ENCODE measurements around the gene PARD3. TPM values are rescaled to one million over a fixed set of nuclear protein-coding genes. Genes with fewer than 3 reads are reported as not detected.

The PARD3 gene
- polyA plus RNA-seq, 3 donors: 0.51 TPM; not detected in 2

- intact Hi-C loops (cut with micrococcal nuclease): no loop called here
- DNase-seq: no peak
- H3K9me3 ChIP-seq (replicated peaks in 1 of 2; ENCODE audit: control insufficient read depth in 1 of 2, insufficient read depth in 1 of 2, low read length in 2 of 2): no peaks in the 10 kb centered on the region
- H3K9ac ChIP-seq (ENCODE audit: insufficient read depth, low read length, poor library complexity, severe bottlenecking): no peak overlapping the region
- H3K36me3 ChIP-seq (replicated peaks in 1 of 2; ENCODE audit: control insufficient read depth in 1 of 2, insufficient read depth in 2 of 2, low read length in 2 of 2): no peaks in the 10 kb centered on the region
- no peaks in the 10 kb centered on the region for H3K79me2 ChIP-seq (ENCODE audit: insufficient read depth, low read length)
- no peak for TF ChIP-seq CTCF (IDR thresholded peaks at IDR 0.05)
- Mint-ChIP-seq H3K36me3 (no peaks in the 10 kb centered on the region), H3K9me3 (peaks cover 0 to 2% (median 0%) of the 10 kb centered on the region in 7 donors), H3K4me3 (no peak overlapping the region), H3K27me3 (ENCODE audit: low read depth in 3 of 3) (peaks cover 4 to 10% (median 10%) of the 10 kb centered on the region in 3 donors), H3K27ac (no peak overlapping the region), H3K4me1 (no peaks in the 10 kb centered on the region)
- H3K4me2 ChIP-seq (replicated peaks; ENCODE audit: extremely low read depth, low read length, poor library complexity, severe bottlenecking): no peak overlapping the region
- H3K4me1 ChIP-seq (ENCODE audit: control insufficient read depth in 1 of 2, insufficient read depth in 2 of 2, low read length in 2 of 2): no peaks in the 10 kb centered on the region
- no peaks in the 10 kb centered on the region for H3K27me3 ChIP-seq (ENCODE audit: control insufficient read depth in 2 of 2, insufficient read depth in 2 of 2, low read length in 2 of 2)
- no peaks in the 10 kb centered on the region for H4K20me1 ChIP-seq (ENCODE audit: insufficient read depth, low read length)
- no peak overlapping the region for H3K4me3 ChIP-seq (replicated peaks in 1 of 3; ENCODE audit: low read depth in 2 of 3, low read length in 3 of 3)
- H2AFZ ChIP-seq (ENCODE audit: insufficient read depth, low read depth, low read length, poor library complexity, severe bottlenecking): no peak overlapping the region
- 93% methylated on average over 6 of the region's 8 CpGs for WGBS (ENCODE audit: insufficient coverage)
- H3K27ac ChIP-seq (ENCODE audit: low read depth in 1 of 2, low read length in 2 of 2): no peak overlapping the region
Measured at GRCh38 chr10:34689053-34689452, 126.0 kb downstream of the PARD3 start.

GRCh38 chr10:34687434-34688210 lies 127.5 kb downstream of the PARD3 start:
- peaks cover 5 to 13% (median 6%) of the 10 kb centered on the region in 3 donors for H3K27me3 Mint-ChIP-seq (ENCODE audit: low read depth in 3 of 3)
- no peaks in the 10 kb centered on the region for H4K20me1 ChIP-seq (ENCODE audit: insufficient read depth, low read length)
- no peak overlapping the region for H3K27ac ChIP-seq (ENCODE audit: low read depth in 1 of 2, low read length in 2 of 2)
- H3K9me3 Mint-ChIP-seq: peaks cover 0 to 2% (median 0%) of the 10 kb centered on the region in 7 donors
- no peaks in the 10 kb centered on the region for H3K4me1 Mint-ChIP-seq
- no peak overlapping the region for H2AFZ ChIP-seq (ENCODE audit: insufficient read depth, low read depth, low read length, poor library complexity, severe bottlenecking)
- no peak for TF ChIP-seq CTCF (IDR thresholded peaks at IDR 0.05)
- H3K4me2 ChIP-seq (replicated peaks; ENCODE audit: extremely low read depth, low read length, poor library complexity, severe bottlenecking): no peak overlapping the region
- DNase-seq: no peak
- no peaks in the 10 kb centered on the region for H3K36me3 Mint-ChIP-seq
- no peak overlapping the region for H3K27ac Mint-ChIP-seq
- H3K4me1 ChIP-seq (ENCODE audit: control insufficient read depth in 1 of 2, insufficient read depth in 2 of 2, low read length in 2 of 2): no peaks in the 10 kb centered on the region
- no peak overlapping the region for H3K4me3 ChIP-seq (replicated peaks in 1 of 3; ENCODE audit: low read depth in 2 of 3, low read length in 3 of 3)
- no peak overlapping the region for H3K4me3 Mint-ChIP-seq
- WGBS (ENCODE audit: insufficient coverage): 95% methylated on average over 3 of the region's 11 CpGs
- no peaks in the 10 kb centered on the region for H3K9me3 ChIP-seq (replicated peaks in 1 of 2; ENCODE audit: control insufficient read depth in 1 of 2, insufficient read depth in 1 of 2, low read length in 2 of 2)
- H3K9ac ChIP-seq (ENCODE audit: insufficient read depth, low read length, poor library complexity, severe bottlenecking): no peak overlapping the region
- H3K36me3 ChIP-seq (replicated peaks in 1 of 2; ENCODE audit: control insufficient read depth in 1 of 2, insufficient read depth in 2 of 2, low read length in 2 of 2): no peaks in the 10 kb centered on the region
- no peaks in the 10 kb centered on the region for H3K27me3 ChIP-seq (ENCODE audit: control insufficient read depth in 2 of 2, insufficient read depth in 2 of 2, low read length in 2 of 2)
- intact Hi-C loops (cut with micrococcal nuclease): no loop called here
- no peaks in the 10 kb centered on the region for H3K79me2 ChIP-seq (ENCODE audit: insufficient read depth, low read length)

Measured in CD14-positive monocyte (primary cell).